ENCODE measurements around the gene MSI2. TPM values are rescaled to one million over a fixed set of nuclear protein-coding genes. Genes with fewer than 3 reads are reported as not detected.

Gene MSI2
- total RNA-seq, 3 donors from 2014 or later, result 40.6 to 56.2 (median 54.3) TPM

DNA sequence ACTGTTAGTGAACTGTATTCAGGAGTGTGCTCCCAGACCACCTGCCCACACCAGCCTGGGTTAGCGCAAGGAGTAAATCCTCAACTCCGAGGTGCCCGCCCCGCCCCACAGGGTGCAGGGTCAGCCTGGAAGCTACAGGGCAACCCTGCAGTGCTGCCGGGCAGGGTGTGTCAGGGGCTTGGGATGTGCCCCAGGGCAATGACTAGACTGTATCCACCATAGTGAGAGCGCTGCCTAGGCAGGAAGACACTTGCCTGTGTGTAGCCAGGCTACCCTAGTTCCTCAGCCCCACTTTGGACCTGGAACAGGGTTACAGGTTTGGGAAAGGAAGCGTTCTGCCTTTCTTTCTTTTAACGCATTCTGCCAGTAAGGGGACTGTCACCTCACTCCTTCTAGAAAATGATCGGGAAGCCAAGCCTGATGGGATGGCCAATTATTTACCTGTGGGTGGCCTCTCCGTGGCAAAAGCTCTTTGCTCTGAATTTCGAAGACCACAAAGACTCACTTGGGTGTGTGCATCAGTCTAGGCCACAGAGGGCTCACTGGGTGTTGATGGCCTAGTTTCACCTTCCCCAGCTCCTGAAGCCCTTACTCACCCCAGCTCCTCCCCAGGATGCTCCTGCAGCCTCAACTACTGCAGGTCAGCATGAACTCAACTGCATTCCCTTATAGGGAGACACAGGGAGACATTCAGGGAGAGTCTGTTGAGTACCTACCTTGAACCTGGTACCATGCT, 397.9 kb downstream of the MSI2 start:
- Mint-ChIP-seq H3K4me3 (no peak overlapping the region), H3K9me3 (no peaks in the 10 kb centered on the region), H3K4me1 (ENCODE audit: low read depth) (peaks cover 2% of the 10 kb centered on the region), H3K27me3 (ENCODE audit: low read depth) (no peaks in the 10 kb centered on the region), H3K36me3 (ENCODE audit: insufficient read depth) (peaks cover 10% of the 10 kb centered on the region)
- DNase-seq (no peak), ATAC-seq (no peak)

DNA sequence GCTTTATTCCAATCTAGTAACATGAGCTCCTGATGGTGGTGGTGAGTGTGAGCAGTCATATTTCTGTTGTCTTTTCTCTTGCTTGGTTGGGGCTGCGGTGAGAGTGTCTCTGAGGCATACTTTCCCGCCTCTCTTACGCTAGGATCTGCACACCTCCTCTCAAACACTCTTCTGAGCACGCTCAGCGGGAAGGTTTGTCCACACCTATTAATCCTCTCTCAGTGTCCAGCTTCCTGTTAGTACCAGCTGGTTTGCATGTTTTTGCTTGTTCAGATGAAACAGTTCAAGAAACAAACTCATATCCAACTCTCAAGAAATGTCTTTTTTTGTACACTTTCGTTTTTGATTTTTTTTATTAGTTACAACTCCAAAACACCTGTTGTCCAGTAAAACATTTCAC, 399.2 kb downstream of the MSI2 start:
- peaks cover 15% of the 10 kb centered on the region for H3K36me3 Mint-ChIP-seq (ENCODE audit: insufficient read depth)
- no peaks in the 10 kb centered on the region for H3K9me3 Mint-ChIP-seq
- no peaks in the 10 kb centered on the region for H3K27me3 Mint-ChIP-seq (ENCODE audit: low read depth)
- H3K4me3 Mint-ChIP-seq, result no peak overlapping the region
- DNase-seq (no peak), ATAC-seq (no peak)
- peaks cover 2% of the 10 kb centered on the region for H3K4me1 Mint-ChIP-seq (ENCODE audit: low read depth)

DNA sequence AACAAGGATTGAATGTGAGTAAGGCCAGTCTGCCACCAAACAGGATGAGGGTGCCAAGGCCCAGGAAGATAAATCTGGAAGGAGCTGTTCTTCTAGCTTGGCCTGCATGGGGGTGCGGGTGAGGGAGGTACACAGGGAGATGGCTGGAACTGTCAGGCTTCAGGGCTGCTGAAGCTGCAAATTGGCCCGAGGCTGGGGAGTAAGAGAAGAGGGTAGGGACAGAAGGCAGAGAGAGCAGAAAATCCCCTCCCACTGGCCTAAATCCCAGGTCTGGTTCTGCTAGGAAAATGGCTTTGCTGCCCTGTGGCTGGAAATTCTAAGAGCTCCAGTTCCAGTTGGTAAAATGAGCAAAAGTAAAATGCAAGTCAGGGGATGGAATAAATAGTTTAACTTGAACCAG, 400.9 kb downstream of the MSI2 start:
- Mint-ChIP-seq H3K27me3 (ENCODE audit: low read depth) (no peaks in the 10 kb centered on the region), H3K36me3 (ENCODE audit: insufficient read depth) (peaks cover 18% of the 10 kb centered on the region), H3K4me1 (ENCODE audit: low read depth) (peaks cover 2% of the 10 kb centered on the region), H3K4me3 (no peak overlapping the region), H3K9me3 (no peaks in the 10 kb centered on the region)
- DNase-seq, result no peak
- ATAC-seq, result no peak

DNA sequence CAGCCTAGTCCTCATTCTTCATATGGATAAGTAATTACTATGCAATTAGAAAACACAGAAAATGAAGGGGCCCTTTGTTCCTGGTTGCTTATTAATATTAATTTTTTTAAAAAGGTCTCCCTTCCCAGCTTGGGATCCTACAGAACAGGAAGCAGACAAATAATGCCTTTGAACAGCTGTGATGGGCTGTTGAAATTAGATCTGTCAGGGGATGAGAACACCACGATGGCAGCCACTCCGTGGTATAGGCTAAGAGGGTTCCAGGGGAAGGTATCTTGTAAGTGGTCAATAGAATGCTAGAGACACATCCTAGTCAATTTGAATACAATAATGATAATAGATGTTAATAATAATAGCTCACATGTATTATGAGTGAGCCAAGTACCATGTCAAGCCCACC, 405.7 kb downstream of the MSI2 start:
- H3K4me1 Mint-ChIP-seq (ENCODE audit: low read depth), result peaks cover 5% of the 10 kb centered on the region
- H3K9me3 Mint-ChIP-seq, result no peaks in the 10 kb centered on the region
- ATAC-seq, result no peak
- H3K36me3 Mint-ChIP-seq (ENCODE audit: insufficient read depth), result peaks cover 8% of the 10 kb centered on the region
- no peaks in the 10 kb centered on the region for H3K27me3 Mint-ChIP-seq (ENCODE audit: low read depth)
- no peak overlapping the region for H3K4me3 Mint-ChIP-seq
- DNase-seq, result no peak

DNA sequence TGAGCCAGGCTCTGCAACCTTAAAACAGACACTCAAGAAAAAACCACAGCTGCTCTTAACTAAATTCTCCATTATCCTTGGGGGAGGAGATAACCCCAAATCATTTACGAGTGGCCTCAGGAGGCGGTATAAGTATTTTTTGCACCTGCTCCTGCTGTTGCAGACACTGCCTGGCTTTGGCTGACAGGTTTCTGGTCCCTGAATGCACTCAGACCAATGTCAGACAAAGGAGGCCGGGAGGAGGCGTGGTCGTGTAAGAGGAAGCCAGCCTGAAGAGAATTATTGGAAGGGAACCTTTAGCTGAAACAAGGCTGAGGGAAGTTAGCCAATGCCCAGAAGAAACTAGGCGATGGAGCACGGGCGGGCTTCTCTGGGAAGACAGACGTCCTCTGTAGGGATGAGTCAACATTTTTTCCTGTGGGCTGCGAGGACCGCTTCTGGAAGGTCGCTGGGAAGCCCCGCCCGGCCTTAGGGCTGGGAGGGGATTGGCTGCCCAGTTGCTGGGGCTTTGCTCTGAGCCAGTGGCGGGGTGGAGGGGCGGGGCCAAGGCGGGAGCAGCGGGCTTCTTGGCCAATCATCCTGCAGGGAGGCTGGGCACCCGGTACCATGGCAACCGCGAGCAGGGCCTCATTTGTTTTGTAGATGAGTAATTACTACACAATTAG, 406.5 kb downstream of the MSI2 start:
- peaks cover 5% of the 10 kb centered on the region for H3K4me1 Mint-ChIP-seq (ENCODE audit: low read depth)
- no peaks in the 10 kb centered on the region for H3K27me3 Mint-ChIP-seq (ENCODE audit: low read depth)
- no peak overlapping the region for H3K4me3 Mint-ChIP-seq
- ATAC-seq, result peak; percentile 62
- DNase-seq, result peak; percentile 12
- H3K9me3 Mint-ChIP-seq, result no peaks in the 10 kb centered on the region
- H3K36me3 Mint-ChIP-seq (ENCODE audit: insufficient read depth), result peaks cover 8% of the 10 kb centered on the region

DNA sequence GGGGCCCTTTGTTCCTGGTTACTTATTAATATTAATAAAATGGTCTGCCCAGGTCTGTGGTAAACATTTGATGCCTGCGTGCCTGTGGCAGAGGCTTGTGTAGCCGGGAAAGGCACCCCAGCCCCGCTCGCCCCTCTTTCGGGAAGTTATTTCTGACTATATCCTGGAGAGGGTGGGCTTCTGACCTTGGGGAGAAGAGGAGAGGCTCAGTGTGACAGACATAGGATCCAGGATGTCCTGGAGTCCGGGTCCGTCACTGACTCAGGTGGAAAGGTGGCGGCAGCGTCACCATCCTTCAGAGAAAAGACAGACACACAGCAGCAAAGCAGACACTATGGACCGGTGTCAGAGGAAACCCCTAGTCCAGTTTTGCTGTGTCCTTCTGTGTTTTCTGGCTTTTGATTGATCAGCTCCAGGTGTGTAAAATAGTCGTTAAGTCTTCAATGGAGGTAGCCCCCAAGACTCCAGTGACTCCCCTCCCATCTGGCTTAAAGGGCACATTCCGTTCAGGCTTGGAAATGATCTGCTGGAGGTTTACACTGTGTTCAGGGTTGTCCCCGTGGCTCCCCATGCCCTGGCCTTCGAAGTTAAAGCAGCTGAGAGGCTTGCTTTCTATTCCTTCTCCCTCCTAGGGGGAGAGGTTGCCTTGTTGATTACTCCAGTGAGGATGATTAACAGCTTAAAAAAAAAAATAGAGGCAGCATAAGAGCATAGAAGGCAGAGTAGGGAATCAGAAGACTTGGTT, 407.2 kb downstream of the MSI2 start:
- ATAC-seq (no peak), DNase-seq (no peak)
- Mint-ChIP-seq H3K9me3 (no peaks in the 10 kb centered on the region), H3K27me3 (ENCODE audit: low read depth) (no peaks in the 10 kb centered on the region), H3K36me3 (ENCODE audit: insufficient read depth) (peaks cover 10% of the 10 kb centered on the region), H3K4me3 (no peak overlapping the region), H3K4me1 (ENCODE audit: low read depth) (peaks cover 5% of the 10 kb centered on the region)

DNA sequence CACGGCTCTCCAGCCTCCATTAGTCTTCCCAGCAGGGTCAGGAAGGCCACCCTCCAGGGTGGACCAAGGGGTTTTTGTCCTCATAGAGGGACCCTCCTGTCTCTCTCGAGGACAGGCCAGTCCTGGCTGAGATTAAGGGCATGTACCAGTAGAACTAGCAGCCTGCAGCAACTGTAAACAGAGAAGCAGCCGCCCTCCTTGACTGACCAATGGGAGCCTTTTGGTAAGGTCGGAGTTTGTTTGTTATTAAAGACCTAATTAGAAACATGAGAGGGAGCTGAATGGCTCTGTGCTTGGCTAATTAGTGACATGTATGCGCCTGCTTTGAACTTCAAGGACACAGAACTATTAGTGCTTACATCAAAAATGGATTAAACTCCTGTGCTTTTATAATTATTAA, 408.8 kb downstream of the MSI2 start:
- no peak for ATAC-seq
- Mint-ChIP-seq H3K27me3 (ENCODE audit: low read depth) (no peaks in the 10 kb centered on the region), H3K36me3 (ENCODE audit: insufficient read depth) (peaks cover 9% of the 10 kb centered on the region), H3K4me1 (ENCODE audit: low read depth) (peaks cover 7% of the 10 kb centered on the region), H3K9me3 (no peaks in the 10 kb centered on the region), H3K4me3 (no peak overlapping the region)
- DNase-seq, result no peak

DNA sequence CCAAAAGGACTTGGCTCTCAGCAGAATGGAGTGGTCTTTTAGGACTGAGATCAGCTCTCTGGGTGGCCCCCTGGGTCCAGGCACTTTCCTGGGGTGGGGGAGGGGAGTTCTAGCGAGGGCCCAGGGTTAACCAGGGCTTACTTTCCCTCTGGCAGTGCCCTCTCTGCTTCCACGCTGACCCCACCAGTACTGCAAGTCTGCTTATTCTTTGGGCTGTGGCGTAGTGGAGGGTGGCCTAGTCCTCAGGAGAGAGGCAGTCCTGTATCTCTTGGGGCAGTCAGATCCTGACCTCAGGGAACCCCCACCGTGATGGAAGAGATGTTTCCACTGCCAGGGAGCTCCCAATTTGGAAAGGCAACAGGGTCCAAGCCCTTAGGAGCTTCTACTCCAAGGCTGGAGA, 409.4 kb downstream of the MSI2 start:
- Mint-ChIP-seq H3K27me3 (ENCODE audit: low read depth) (no peaks in the 10 kb centered on the region), H3K4me1 (ENCODE audit: low read depth) (peaks cover 13% of the 10 kb centered on the region), H3K36me3 (ENCODE audit: insufficient read depth) (peaks cover 5% of the 10 kb centered on the region), H3K4me3 (no peak overlapping the region), H3K9me3 (no peaks in the 10 kb centered on the region)
- no peak for DNase-seq
- no peak for ATAC-seq

DNA sequence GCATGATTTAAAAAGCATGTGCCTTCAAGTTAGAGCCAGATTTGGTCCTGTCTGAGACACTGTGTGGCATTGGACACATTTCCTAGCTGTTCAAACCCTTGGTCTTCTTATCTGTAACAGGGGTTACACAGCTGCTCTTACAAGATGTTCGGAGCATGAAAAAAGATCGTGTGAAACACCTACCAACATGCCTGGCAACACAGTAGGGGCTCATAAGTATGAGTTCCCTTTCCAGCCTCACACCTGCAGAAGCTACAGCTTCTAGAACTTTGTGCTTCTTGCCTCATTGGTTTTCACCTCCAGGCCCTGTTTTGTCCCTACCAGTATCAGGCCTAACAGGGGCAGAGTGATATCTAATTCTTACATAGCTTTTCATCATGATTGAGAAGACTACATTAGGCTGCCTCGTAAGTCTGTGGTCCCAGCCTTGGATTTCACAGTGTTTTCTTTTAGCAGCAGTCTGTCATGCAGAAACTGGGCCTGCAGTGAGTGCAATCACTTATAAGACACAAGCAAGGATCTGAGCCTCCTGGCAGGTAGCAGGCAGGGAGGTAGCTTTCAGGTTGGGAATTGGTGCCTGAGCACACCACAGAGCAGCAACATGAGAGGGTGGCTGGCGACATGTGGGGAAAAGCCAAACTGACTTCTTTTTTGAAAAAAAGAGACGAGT, 410.0 kb downstream of the MSI2 start:
- no peaks in the 10 kb centered on the region for H3K9me3 Mint-ChIP-seq
- no peaks in the 10 kb centered on the region for H3K27me3 Mint-ChIP-seq (ENCODE audit: low read depth)
- peaks cover 2% of the 10 kb centered on the region for H3K36me3 Mint-ChIP-seq (ENCODE audit: insufficient read depth)
- H3K4me1 Mint-ChIP-seq (ENCODE audit: low read depth), result peaks cover 19% of the 10 kb centered on the region
- ATAC-seq (no peak), DNase-seq (no peak)
- no peak overlapping the region for H3K4me3 Mint-ChIP-seq

DNA sequence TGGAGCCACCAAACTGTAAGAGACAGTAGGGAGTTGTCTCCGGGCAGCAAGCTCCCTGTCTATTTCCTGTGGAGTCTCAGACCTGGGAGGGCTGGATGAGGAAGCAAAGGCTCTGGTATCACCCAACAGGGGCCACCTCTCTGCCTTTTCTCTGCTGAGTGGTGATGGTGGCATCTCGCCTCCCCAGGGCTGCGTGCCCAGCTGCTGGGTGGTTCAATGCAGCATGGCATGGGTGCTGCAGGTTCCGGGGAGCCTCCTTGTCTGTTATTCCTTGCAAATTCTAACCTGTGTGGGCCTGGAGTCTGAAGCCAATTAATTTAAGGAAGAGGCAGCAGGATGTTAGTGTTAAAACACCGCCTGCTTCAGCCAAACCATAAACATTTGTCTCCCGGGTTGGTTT, 410.6 kb downstream of the MSI2 start:
- Mint-ChIP-seq H3K4me1 (ENCODE audit: low read depth) (peaks cover 24% of the 10 kb centered on the region), H3K4me3 (no peak overlapping the region), H3K36me3 (ENCODE audit: insufficient read depth) (peaks cover 2% of the 10 kb centered on the region), H3K27me3 (ENCODE audit: low read depth) (no peaks in the 10 kb centered on the region), H3K9me3 (no peaks in the 10 kb centered on the region)
- ATAC-seq (no peak), DNase-seq (no peak)

DNA sequence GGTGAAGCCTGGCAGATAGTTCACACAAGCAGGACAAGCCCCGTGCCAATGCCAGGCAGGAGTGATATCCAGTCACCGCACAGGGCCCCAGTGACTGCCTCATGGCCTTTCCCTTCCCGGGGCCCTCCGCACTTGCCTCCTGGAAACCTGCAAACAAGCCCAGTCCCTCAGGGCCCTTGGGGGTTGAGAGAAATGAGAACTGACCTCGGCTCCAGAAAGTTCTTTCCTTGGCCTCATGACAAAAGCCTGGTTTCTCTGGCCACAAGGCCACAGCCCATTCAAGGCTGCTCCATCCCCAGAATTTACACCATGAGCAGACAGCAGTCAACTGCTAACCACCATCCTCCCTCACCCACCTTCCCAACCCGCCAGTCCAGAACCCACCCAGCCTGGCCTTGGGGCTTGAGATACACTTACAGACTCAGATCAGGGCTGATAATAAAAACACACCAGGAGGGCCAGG, 411.2 kb downstream of the MSI2 start:
- no peaks in the 10 kb centered on the region for H3K27me3 Mint-ChIP-seq (ENCODE audit: low read depth)
- H3K36me3 Mint-ChIP-seq (ENCODE audit: insufficient read depth), result peaks cover 2% of the 10 kb centered on the region
- no peak overlapping the region for H3K4me3 Mint-ChIP-seq
- no peak for DNase-seq
- no peak for ATAC-seq
- H3K4me1 Mint-ChIP-seq (ENCODE audit: low read depth), result peaks cover 29% of the 10 kb centered on the region
- H3K9me3 Mint-ChIP-seq, result no peaks in the 10 kb centered on the region

DNA sequence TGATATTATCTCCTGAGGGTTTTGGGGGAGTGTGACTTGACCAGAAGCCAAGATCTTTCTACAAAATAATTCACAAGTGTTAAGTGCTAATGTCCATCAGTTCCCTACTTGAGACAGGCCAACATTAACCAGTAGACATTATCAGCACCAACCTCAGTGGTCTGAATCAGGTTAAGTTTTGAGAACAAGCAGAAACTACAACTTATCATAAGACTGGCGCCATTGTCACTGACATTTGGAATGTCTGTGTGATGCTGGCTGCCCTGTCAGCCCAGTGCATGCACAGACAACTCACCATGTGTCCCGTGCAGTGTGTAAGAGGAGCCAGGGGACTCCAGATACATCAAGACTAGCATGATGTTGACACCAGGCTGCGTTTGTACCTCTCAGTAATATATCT, 412.0 kb downstream of the MSI2 start:
- ATAC-seq, result no peak
- Mint-ChIP-seq H3K4me3 (no peak overlapping the region), H3K9me3 (no peaks in the 10 kb centered on the region), H3K4me1 (ENCODE audit: low read depth) (peaks cover 33% of the 10 kb centered on the region), H3K27me3 (ENCODE audit: low read depth) (no peaks in the 10 kb centered on the region), H3K36me3 (ENCODE audit: insufficient read depth) (peaks cover 2% of the 10 kb centered on the region)
- DNase-seq, result no peak

DNA sequence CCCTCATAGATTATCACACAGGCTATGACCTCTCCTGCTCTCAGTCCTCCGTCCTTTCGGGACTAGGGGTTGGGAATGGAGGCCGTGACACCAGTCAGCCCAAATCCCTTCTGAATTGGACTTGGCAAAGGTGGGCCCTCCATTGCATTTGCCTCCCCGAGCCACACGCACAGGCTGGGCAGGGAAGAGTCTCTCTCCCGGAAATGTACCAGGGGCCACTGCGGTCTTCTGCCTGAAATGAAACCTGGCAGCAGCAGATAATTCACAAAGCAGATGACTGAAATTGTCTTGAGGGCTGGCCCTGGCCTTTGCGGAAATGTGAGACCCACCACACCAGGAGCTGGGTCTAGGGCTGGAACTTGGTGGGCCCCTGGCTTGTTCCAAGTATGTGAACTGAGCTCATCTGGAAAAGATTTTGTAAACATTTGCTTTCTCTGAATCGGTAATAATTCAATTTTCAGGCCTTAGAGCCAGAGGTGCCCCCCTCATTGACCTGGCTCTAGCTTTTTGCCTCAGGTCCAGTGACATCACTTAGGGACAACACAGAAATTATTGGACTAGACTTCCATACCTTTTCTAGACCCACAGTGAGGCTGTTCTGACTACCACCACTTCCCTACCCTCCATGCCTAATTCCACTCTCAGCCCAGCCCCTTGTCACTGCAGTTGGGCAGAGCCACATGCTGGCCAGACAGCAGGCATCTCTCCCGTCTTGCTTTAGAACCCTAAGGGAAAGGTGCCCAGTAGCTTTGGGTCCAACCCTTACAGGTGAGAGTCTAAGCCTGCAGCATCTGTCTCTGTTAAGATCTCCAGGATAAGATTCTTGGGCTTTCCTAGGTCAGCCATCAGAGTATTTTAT, 413.6 kb downstream of the MSI2 start:
- H3K36me3 Mint-ChIP-seq (ENCODE audit: insufficient read depth), result peaks cover 4% of the 10 kb centered on the region

More for the DNA sequence above, 413.6 kb downstream of the MSI2 start:
- Mint-ChIP-seq H3K9me3 (no peaks in the 10 kb centered on the region), H3K27me3 (ENCODE audit: low read depth) (no peaks in the 10 kb centered on the region), H3K4me3 (no peak overlapping the region), H3K4me1 (ENCODE audit: low read depth) (peaks cover 30% of the 10 kb centered on the region)
- no peak for ATAC-seq
- DNase-seq, result no peak

Data from activated T-cell treated with anti-CD3 and anti-CD28 coated beads, Interleukin-2, amount 50 U/mL, for 4 hours (primary cell).